HepG2 (cell line): ENCODE data around the gene KLHL40. TPM values are rescaled to one million over a fixed set of nuclear protein-coding genes. Genes with fewer than 3 reads are reported as not detected.

Source experiments
- AKAP8 ChIP-seq: sonication (generic); formaldehyde crosslinking; IDR thresholded peaks from 2 replicates; pipeline ENCODE4 v1.5.1; 2020; ENCODE audit warnings: mild to moderate bottlenecking, missing genetic modification reagents
- CBX5 ChIP-seq: sonication (generic); formaldehyde crosslinking; IDR thresholded peaks from 2 replicates; pipeline ENCODE4 v1.4.0; 2020; ENCODE audit warnings: missing genetic modification reagents, borderline replicate concordance
- ERF ChIP-seq: IDR thresholded peaks from 2 replicates; pipeline ENCODE4 v1.6.1; 2018; ENCODE audit warnings: missing biosample characterization, missing genetic modification reagents
- FOSL2 ChIP-seq: sonication (generic); formaldehyde crosslinking; IDR thresholded peaks from 2 replicates; pipeline ENCODE4 v1.4.0; 2020; ENCODE audit warnings: missing genetic modification reagents
- FOXA1 ChIP-seq, 2 experiments: fragments of 450-650 bp in 1 of 2; sonication (generic) in 1 of 2; formaldehyde crosslinking in 1 of 2; IDR thresholded peaks; 2 replicates each; pipeline versions ENCODE4 v1.4.0 to v1.6.1; 2016 to 2020; ENCODE audit warnings: missing genetic modification reagents in 1 of 2
- FOXA3 ChIP-seq: IDR thresholded peaks from 2 replicates; pipeline ENCODE4 v1.6.1; 2016; ENCODE audit warnings: missing genetic modification reagents, missing compliant biosample characterization
- GABPA ChIP-seq, 2 experiments: IDR thresholded peaks; 2 replicates each; pipeline ENCODE4 v1.6.1; 2011 to 2016; ENCODE audit warnings: low read depth in 2 of 2, low read length in 1 of 2, missing biosample characterization in 1 of 2, missing genetic modification characterization in 1 of 2
- GPN1 ChIP-seq: sonication (generic); formaldehyde crosslinking; IDR thresholded peaks from 2 replicates; pipeline ENCODE4 v1.5.1; 2020; ENCODE audit warnings: missing genetic modification reagents, borderline replicate concordance
- JUN ChIP-seq: sonication (generic); formaldehyde crosslinking; IDR thresholded peaks from 2 replicates; pipeline ENCODE4 v1.4.0; 2020; ENCODE audit warnings: mild to moderate bottlenecking, missing genetic modification reagents
- JUNB ChIP-seq: sonication (generic); formaldehyde crosslinking; IDR thresholded peaks from 2 replicates; pipeline ENCODE4 v1.8.0; 2022; ENCODE audit warnings: missing genetic modification reagents, mild to moderate bottlenecking, borderline replicate concordance
- KDM5B ChIP-seq: sonication (generic); formaldehyde crosslinking; IDR thresholded peaks from 2 replicates; pipeline ENCODE4 v1.4.0; 2020; ENCODE audit warnings: missing genetic modification reagents, mild to moderate bottlenecking, borderline replicate concordance
- MEIS2 ChIP-seq: sonication (generic); formaldehyde crosslinking; IDR thresholded peaks from 2 replicates; pipeline ENCODE4 v1.9.0; 2021; ENCODE audit warnings: mild to moderate bottlenecking, missing genetic modification reagents
- MTA1 ChIP-seq: sonication (generic); formaldehyde crosslinking; IDR thresholded peaks from 2 replicates; pipeline ENCODE4 v1.4.0; 2020; ENCODE audit warnings: missing genetic modification reagents, mild to moderate bottlenecking, borderline replicate concordance
- MZF1 ChIP-seq: sonication (generic); formaldehyde crosslinking; IDR thresholded peaks from 2 replicates; pipeline ENCODE4 v1.8.1; 2023; ENCODE audit warnings: mild to moderate bottlenecking, missing genetic modification reagents, borderline replicate concordance
- NFIC ChIP-seq: IDR thresholded peaks from 2 replicates; pipeline ENCODE4 v1.6.1; 2012; ENCODE audit warnings: mild to moderate bottlenecking, low read length, inconsistent platforms
- PCBP2 ChIP-seq: fragments of 200-400 bp; formaldehyde crosslinking; optimal IDR thresholded peaks from 2 replicates; pipeline ENCODE3; 2018; ENCODE audit warnings: low read length, low read depth; ENCODE audit not compliant: poor library complexity, severe bottlenecking
- RELA ChIP-seq: sonication (generic); formaldehyde crosslinking; IDR thresholded peaks from 2 replicates; pipeline ENCODE4 v1.4.0; 2020; ENCODE audit warnings: missing genetic modification reagents
- RFX1 ChIP-seq: fragments of 450-650 bp; IDR thresholded peaks from 2 replicates; pipeline ENCODE4 v1.6.1; 2017
- SOX5 ChIP-seq: IDR thresholded peaks from 2 replicates; pipeline ENCODE4 v1.6.1; 2016; ENCODE audit warnings: borderline replicate concordance
- U2AF2 ChIP-seq: fragments of 200-400 bp; formaldehyde crosslinking; IDR thresholded peaks from 2 replicates; pipeline ENCODE4 v1.6.1; 2017; ENCODE audit warnings: low read depth, mild to moderate bottlenecking, low read length
- ZBTB7A ChIP-seq: sonication (generic); formaldehyde crosslinking; IDR thresholded peaks from 2 replicates; pipeline ENCODE4 v1.8.0; 2022; ENCODE audit warnings: mild to moderate bottlenecking, missing genetic modification reagents
- ZIK1 ChIP-seq: sonication (generic); formaldehyde crosslinking; IDR thresholded peaks from 2 replicates; pipeline ENCODE4 v1.5.0; 2020; ENCODE audit warnings: mild to moderate bottlenecking, low read depth, missing genetic modification reagents, borderline replicate concordance
- ZNF17 ChIP-seq: sonication (generic); formaldehyde crosslinking; IDR thresholded peaks from 2 replicates; pipeline ENCODE4 v1.5.0; 2020; ENCODE audit warnings: mild to moderate bottlenecking, missing genetic modification reagents
- ZNF720 ChIP-seq: sonication (generic); formaldehyde crosslinking; IDR thresholded peaks from 2 replicates; pipeline ENCODE4 v1.4.0; 2020; ENCODE audit warnings: missing genetic modification reagents
- polyA plus RNA-seq, 8 experiments: library from polyadenylated mRNA; depleted of rRNA in 3 of 8; stranded (reverse) in 7 of 8; unstranded in 1 of 8; fragments of >200 nt; fragmentation: Illumina TruSeq in 4 of 8; extraction: Trizol in 4 of 8; gene quantifications; 2 replicates each; pipeline versions ENCODE4 v1.2.1 to v1.2.3, GENCODE V29; 2011 to 2016; ENCODE audit warnings: low read depth in 4 of 8, missing spikeins in 1 of 8, mixed read lengths in 1 of 8; ENCODE audit not compliant: insufficient read depth in 1 of 8
- total RNA-seq, 5 experiments: library from RNA; depleted of rRNA; stranded (reverse); fragments of >200 nt; fragmentation: Illumina TruSeq; extraction: Trizol; gene quantifications; 2 replicates each; pipeline ENCODE4 v1.2.3, GENCODE V29; 2016; ENCODE audit warnings: low read depth in 1 of 5
- TF ChIP-seq, protein P1 (sequence below): sonication (generic); formaldehyde crosslinking; IDR thresholded peaks from 2 replicates; pipeline ENCODE4 v1.5.0; 2020; ENCODE audit warnings: mild to moderate bottlenecking, missing genetic modification reagents
- TF ChIP-seq, protein P2 (sequence below): sonication (generic); formaldehyde crosslinking; IDR thresholded peaks from 2 replicates; pipeline ENCODE4 v1.5.0; 2020; ENCODE audit warnings: missing genetic modification reagents, mild to moderate bottlenecking, borderline replicate concordance
- TF ChIP-seq, protein P3 (sequence below): sonication (generic); formaldehyde crosslinking; IDR thresholded peaks from 2 replicates; pipeline ENCODE4 v1.5.0; 2020; ENCODE audit warnings: missing genetic modification reagents

KLHL40 gene
- total and polyA plus RNA-seq, 2 of the 13 experiments (the other 11 are each of a cell fraction or from before 2014, with no cell fraction given) = not detected

DNA sequence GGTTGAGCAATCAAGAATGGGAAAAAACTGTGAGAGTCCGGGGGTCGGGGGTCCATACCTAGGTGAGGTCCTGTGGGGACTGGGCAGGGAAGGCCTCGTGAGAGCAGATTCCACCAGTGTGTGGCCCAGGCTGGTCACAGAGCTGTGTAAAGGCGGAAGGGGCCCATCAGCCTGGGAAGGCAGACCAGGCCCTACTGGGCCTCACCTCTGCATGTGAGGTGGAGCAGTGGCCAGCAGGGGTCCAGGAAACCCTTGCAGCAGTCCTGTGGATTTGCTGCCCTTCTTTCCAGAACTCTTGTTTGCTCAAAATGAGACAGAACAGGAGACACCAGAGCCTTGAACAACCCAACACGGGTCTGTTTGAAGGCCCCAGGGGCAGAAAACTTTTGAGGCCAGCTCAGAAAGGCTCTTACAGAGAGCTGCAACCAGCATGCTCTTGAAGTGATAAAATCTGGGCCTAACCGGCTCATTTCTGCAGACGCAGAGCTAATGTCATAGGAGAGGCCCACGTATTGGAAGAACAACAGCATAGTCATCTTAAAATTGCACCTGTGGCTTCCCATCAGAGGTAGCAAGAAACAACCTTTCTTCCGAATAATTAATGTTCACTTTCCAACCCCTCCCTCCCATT is 47.6 kb downstream of the KLHL40 start (continued):
- TF ChIP-seq, protein P1, sequence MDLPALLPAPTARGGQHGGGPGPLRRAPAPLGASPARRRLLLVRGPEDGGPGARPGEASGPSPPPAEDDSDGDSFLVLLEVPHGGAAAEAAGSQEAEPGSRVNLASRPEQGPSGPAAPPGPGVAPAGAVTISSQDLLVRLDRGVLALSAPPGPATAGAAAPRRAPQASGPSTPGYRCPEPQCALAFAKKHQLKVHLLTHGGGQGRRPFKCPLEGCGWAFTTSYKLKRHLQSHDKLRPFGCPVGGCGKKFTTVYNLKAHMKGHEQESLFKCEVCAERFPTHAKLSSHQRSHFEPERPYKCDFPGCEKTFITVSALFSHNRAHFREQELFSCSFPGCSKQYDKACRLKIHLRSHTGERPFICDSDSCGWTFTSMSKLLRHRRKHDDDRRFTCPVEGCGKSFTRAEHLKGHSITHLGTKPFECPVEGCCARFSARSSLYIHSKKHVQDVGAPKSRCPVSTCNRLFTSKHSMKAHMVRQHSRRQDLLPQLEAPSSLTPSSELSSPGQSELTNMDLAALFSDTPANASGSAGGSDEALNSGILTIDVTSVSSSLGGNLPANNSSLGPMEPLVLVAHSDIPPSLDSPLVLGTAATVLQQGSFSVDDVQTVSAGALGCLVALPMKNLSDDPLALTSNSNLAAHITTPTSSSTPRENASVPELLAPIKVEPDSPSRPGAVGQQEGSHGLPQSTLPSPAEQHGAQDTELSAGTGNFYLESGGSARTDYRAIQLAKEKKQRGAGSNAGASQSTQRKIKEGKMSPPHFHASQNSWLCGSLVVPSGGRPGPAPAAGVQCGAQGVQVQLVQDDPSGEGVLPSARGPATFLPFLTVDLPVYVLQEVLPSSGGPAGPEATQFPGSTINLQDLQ (CRISPR knock-in tag) = peak; percentile 89; the same call in 1 of the 2 replicates
- TF ChIP-seq ZNF720 (CRISPR knock-in tag) = no peak
- TF ChIP-seq GABPA (IDR thresholded peaks at IDR 0.05; ENCODE audit: low read depth, low read length) = no peak
- TF ChIP-seq GABPA (CRISPR knock-in tag; IDR thresholded peaks at IDR 0.05; ENCODE audit: low read depth) = no peak
- no peak; the same call in 1 of the 2 replicates for TF ChIP-seq KDM5B
- TF ChIP-seq, protein P2, sequence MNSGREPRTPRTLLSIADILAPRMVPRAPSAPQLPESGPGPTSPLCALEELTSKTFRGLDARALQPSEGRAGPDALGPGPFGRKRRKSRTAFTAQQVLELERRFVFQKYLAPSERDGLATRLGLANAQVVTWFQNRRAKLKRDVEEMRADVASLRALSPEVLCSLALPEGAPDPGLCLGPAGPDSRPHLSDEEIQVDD (CRISPR knock-in tag) = no peak
- TF ChIP-seq SOX5 (CRISPR knock-in tag) = peak; percentile 25; the same call in 1 of the 2 replicates
- no peak for TF ChIP-seq JUN (CRISPR knock-in tag)
- no peak for TF ChIP-seq MEIS2 (CRISPR knock-in tag)
- no peak for TF ChIP-seq JUNB (CRISPR knock-in tag)
- no peak for TF ChIP-seq RELA
- TF ChIP-seq GPN1 (CRISPR knock-in tag) = no peak
- no peak for TF ChIP-seq U2AF2
- peak; percentile 12; the same call in 1 of the 2 replicates for TF ChIP-seq FOXA3 (CRISPR knock-in tag)
- TF ChIP-seq PCBP2 = no peak
- no peak for TF ChIP-seq AKAP8
- no peak for TF ChIP-seq MZF1
- TF ChIP-seq FOXA1 (IDR thresholded peaks at IDR 0.05) = no peak
- TF ChIP-seq FOXA1 (CRISPR knock-in tag; IDR thresholded peaks at IDR 0.05) = peak; percentile 26; the same call in 1 of the 2 replicates
- TF ChIP-seq ZBTB7A (CRISPR knock-in tag) = no peak
- TF ChIP-seq ERF (CRISPR knock-in tag) = peak; percentile 52; the same call in 1 of the 2 replicates
- 0 out of 2 replicates have a peak, but pooled peaks have one; percentile 6 for TF ChIP-seq MTA1
- no peak for TF ChIP-seq RFX1
- TF ChIP-seq, protein P3, sequence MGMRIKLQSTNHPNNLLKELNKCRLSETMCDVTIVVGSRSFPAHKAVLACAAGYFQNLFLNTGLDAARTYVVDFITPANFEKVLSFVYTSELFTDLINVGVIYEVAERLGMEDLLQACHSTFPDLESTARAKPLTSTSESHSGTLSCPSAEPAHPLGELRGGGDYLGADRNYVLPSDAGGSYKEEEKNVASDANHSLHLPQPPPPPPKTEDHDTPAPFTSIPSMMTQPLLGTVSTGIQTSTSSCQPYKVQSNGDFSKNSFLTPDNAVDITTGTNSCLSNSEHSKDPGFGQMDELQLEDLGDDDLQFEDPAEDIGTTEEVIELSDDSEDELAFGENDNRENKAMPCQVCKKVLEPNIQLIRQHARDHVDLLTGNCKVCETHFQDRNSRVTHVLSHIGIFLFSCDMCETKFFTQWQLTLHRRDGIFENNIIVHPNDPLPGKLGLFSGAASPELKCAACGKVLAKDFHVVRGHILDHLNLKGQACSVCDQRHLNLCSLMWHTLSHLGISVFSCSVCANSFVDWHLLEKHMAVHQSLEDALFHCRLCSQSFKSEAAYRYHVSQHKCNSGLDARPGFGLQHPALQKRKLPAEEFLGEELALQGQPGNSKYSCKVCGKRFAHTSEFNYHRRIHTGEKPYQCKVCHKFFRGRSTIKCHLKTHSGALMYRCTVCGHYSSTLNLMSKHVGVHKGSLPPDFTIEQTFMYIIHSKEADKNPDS (CRISPR knock-in tag) = no peak
- no peak for TF ChIP-seq ZNF17 (CRISPR knock-in tag)
- no peak for TF ChIP-seq ZIK1 (CRISPR knock-in tag)
- no peak for TF ChIP-seq FOSL2 (CRISPR knock-in tag)
- TF ChIP-seq CBX5 (CRISPR knock-in tag) = 0 out of 2 replicates have a peak, but pooled peaks have one; percentile 27
- TF ChIP-seq NFIC = no peak
